ENCODE measurements around the gene CDH24.

CDH24 gene

DNA sequence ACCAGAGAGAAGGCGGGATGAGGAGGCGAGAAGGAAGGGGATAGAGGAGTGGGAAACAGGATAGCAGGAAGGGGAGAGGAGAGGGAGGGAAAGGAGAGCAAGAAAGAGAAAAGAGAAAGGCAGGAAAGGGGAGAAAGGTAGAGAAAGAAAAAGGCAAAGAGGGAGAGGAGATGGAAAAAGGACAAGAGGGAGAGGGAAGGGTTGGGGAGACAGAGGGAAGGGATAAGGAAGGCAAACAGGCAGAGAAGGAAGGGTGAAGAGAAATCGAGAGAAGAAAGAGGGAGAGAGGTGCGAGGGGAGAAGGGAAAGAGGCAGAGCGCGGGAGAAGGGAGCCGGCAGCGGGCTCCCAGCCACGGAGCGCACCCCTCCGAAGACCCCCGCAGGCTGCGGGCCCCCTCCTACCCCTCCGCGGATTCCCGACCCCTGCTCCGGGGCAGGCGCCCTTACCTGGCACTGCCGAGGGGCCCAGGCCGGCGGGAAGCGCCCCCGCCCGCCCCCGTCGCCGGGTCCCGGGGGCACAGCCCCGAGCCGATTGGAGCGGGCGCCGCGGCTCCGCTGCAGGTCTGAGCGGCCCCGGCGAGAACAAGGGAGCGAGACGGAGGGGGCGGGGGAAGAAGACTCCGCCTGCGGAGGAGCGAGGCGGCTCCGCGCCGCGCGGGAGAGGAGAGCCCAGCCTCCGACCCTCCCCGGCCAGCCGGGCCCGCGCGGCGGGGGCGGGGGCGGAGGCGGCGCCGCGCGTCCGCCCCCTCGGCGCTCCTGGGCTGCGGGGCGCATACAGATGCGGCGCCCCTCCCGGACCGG is at the start of gene CDH24:
CDH24 (minus strand) TSS at position 565 of the 801 bp plus-strand sequence. CDS start 1,787 bp downstream, outside the sequence.
- no peak for DNase-seq

DNA sequence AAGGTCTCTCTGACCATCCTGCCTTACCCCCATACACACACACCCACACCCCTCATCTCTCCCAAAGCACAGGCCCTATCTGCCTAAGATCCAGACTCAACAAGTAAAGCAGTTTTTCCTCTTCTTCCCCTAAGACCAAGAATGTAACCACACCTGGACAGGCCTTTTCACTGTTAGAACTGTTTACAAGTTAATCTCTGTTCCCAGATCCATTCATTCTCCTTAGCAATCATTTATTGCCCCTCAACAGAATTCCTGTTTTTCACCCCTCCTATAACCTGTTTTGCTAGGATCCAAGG is 49.4 kb upstream of the CDH24 start:
- no peak for DNase-seq

GRCh38 chr14:23105348-23105824 is 48.1 kb upstream of the CDH24 start:
- no peak for DNase-seq

DNA sequence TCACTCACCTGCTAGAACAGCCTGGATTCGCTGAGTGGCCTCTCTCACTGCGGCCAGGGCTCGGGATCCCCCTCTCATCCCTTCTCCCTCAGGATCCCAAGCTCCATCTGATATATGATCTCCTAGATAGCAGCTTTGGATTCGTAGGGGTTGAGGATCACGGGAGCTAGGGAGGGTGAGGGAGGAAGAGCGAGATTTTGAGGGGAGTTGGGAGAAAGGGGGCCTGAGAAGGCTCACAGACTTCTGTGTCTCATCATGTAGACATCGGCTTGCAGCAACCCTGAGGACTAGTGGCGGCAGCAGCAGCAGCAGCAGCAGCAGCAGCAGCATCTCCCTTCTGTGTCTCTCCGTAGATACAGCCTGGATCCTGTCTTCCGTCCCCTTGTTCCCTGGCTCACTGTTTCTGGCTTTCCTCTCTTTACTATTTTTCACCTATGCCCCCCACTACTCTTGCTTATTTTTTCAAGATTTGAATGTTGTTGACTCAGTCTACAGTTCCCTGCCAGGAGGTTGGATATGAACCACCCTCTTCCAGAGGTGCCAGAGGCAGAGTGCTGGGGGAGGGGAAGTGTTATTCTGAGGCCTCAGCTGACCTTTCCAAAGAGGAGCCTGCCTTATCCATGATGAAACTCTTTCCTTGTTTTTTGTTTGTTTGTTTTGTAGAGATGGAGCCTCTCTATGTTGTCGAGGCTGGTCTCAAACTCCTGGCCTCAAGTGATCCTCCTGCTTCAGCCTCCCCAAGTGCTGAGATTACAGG is 47.4 kb upstream of the CDH24 start, which contains the start of gene CIROP:
CIROP (minus strand) TSS at position 399 of the 757 bp plus-strand sequence; CDS start at position 330, 69 bp downstream.
- DNase-seq = no peak

- DNase-seq = no peak
These were observed 46.8 kb upstream of the CDH24 start for GRCh38 chr14:23104070-23104590.

GRCh38 chr14:23103581-23103980 is 46.3 kb upstream of the CDH24 start:
- DNase-seq = no peak

GRCh38 chr14:23102801-23103200 is 45.5 kb upstream of the CDH24 start:
- no peak for DNase-seq

DNA sequence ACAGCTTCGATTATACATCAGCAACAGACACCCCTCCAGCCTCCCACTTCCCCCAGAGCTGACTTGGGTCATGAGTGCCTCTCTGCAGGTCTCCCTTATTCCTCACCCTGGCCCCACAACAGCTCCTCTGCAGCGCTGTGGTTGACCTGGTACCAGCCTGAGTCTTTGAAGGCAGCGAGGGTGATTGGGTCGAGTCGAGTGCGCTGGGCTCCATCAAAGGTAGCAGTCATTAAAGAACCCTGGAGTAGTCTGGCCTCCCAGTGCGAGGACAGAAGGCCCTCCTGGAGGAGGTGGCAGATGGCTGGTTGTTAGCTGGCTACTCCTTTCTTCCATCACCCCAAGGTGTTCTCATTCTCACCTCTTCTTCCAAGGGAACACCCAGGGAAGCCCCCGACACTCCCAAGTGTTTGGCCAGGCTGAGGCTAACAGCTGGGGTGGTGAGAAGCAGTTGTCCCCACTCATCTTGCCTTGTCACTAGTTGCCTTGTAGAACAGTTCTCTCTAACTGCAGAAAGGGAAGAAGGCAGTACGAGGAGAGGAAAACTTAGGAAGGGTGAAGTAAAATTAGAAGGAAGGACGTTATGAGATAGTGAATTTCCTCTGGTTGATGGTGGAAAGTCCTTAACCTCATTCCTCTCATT is 44.8 kb upstream of the CDH24 start:
- DNase-seq = no peak

DNA sequence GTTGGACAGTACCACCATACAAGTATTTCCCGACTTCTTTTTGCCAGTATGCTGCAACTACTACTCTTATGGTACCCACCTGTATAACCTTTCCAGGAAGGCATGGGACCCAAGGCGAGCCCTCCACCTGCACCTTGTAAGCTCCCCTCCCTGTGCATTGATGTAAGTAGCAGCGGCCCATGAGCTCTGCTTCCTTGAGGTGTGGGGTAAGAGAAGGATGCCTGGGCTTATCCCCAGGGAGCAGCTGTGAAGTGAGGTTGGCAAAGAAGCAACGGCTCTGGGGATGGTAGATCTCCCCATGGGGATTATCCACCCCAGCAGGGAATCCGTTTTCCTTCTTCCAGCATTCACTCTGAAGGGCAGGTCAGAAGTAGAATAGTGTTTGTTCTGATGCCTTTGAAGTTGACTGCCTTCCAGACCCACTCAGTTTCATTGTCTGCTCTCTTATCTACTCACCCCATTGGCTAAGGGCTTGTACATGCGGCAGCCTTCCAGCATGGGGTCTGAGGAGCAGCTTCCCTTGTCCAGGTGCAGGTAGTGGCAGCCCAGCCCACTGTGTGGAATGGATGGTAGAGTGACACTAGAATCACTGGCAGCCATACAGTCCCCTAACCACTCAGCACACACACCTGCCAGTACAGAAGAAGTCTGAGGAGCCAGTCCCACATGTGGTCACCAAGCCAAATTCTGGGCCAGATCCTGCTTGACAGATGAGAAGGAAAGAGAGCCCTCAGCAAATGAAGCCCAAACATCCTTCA is 44.1 kb upstream of the CDH24 start:
- no peak for DNase-seq

GRCh38 chr14:23099212-23099861 is 42.0 kb upstream of the CDH24 start:
- no peak for DNase-seq

DNA sequence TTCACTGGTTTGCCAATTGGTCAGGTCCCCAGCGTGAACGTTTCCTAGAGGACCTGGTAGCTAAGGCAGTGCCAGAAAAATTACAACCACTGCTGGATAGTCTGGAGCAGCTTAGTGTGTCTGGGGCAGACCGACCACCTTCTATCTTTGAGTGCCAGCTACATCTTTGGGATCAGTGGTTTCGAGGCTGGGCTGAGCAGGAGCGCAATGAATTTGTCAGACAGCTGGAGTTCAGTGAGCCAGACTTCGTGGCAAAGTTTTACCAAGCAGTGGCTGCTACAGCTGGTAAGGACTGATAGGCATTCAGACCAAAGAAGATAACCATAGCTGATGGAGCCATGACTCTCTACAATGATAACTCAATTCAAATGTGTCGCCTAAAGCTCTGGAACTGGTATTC is 40.5 kb upstream of the CDH24 start:
- DNase-seq = no peak

DNA sequence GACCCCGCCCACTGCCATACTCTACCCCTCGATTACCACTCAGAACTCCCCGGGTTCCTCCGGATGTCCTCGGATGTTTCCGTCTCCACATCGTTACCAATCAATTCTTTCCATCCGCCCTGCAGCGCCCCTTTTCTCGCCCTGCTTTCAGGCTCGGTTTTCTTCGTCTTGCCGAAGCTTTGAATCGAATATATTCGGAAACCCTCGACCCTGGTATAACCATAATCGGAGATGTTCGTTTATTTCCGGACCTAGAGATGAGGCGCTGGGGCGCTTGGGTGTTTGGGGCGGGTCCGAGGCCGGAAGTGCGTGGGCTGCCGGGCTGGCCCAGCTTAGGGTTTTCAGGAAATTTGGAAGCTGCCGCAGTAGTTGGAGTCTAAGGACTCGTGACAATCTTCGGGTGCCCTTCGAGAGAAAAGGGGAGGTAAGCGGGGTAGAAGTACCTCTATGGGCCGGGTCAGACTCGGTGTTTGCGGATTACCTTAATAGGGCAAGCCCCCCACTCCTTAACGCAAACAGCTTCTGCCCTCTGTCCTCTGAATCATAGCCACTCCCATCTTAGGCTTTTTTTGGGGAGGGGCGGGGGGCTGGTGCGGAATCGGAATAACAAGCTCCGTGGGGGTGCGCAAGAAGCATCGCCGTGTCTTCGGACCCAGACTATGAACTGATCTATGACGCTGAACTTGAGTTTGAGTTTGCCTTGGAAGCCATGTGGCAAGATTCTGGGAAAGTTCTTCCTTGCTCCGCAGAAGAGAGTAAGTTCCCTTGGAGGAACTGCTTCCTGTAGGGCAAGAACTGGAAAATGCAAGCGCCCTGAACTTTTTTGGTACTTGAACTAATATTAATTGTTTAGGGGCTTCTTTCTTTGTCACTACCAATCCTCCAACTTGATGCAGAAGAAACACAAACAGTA is 38.1 kb upstream of the CDH24 start, which contains the start of gene C14orf119:
C14orf119 (plus strand) TSS at position 310 of the 913 bp plus-strand sequence. CDS start 2,154 bp downstream, outside the sequence.
- no peak for DNase-seq

- no peak for DNase-seq
These were observed 37.4 kb upstream of the CDH24 start, which contains the start of gene ACIN1 for GRCh38 chr14:23094666-23095195. ACIN1 (minus strand) TSS chr14:23095136; CDS start chr14:23095112, 24 bp downstream.

DNA sequence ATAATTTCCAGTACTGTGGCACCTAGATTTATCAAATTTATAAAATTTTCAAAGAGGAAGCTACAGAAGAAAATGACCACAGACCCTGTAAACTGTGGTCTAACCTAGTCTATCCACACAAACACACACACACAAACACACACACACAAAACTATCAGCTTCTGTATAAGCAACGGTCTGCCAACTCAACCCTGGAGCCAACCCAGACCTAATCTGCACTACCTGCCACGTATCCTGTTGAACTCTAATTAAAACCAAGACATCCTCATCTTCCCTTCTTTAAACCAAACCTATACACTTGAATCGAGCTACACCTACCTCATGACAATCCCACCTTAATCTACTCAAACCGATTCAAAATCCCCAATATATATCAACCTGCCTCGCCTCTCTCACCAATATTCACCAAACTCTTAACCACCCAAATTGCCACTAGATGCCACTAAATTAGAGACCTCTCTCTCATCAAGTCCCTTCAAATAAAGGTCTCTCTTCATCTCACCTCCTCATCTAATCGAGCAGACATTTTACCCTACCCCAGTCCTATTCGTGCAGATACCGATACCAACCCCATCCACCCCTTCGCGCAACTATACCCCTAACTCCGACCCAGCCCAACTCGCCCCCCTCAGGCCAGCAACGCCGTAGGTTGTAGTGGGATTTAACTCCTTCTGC is 36.8 kb upstream of the CDH24 start:
- no peak for DNase-seq

DNA sequence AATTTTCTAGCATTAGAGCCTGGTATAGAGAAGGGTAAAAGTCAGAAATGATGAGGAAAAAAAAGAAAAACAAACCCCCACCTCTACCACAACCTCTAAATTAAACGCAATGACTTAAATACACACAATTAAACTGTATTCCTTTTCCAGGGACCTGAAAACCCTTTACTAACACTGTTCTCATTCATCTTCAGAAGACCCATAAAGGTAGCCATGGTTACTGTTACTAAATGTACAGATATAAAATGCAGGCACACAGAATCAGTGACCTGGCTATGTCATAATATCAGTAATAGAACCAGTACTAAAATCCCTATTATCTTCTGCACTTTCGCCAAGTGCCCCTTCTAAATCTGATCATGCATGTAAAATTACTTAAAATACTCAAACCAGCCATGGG is 36.2 kb upstream of the CDH24 start:
- DNase-seq = no peak

- no peak for DNase-seq
These were observed 35.8 kb upstream of the CDH24 start for GRCh38 chr14:23093104-23093503.

DNA sequence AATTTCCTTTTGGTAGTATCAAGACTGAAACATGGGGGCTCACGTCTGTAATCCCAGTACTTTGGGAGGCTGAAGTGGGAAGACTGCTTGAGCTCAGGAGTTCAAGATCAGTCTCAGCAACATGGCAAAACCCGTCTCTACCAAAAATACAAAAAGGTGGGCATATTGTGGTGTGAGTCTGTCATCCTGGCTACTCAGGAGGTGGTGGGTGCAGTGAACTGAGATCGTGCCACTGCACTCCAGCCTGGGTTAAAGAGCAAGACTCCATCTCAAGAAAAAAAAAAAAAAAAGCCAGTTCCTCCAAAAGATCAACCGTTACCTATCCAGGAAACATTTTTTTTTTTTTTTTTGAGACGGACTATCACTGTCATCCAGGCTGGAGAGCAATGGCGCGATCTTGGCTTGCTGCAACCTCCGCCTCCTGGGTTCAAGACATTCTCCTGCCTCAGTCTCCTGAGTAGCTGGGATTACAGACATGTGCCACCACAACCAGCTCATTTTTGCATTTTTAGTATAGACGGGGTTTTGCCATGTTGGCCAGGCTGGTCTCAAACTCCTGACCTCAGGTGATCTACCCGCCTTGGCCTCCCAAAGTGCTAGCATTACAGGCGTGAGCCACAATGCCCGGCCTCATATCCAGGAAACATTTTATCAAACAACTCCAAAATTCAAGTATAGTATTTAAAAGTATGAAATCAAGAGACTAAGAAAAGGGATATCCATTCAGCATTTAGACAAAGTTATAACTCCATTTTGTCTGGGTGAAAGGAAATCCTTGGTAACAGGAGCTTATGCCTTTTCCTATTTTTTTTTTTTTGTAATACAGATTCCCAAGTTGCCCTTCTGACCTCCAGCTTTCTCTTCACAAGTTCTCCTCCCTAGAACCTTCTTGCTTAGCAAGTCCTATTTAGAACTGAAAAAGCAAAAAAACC is 34.2 kb upstream of the CDH24 start:
- no peak for DNase-seq

- no peak for DNase-seq
These were observed 32.9 kb upstream of the CDH24 start for GRCh38 chr14:23090254-23090636.
